GM23338 (cell line): ENCODE measurements around the gene NMS. TPM values are rescaled to one million over a fixed set of nuclear protein-coding genes. Genes with fewer than 3 reads are reported as not detected.

Experiments used
- ATAC-seq: fragments of 200-7000 bp; cut with Tn5 transposase; 3 replicates; pipeline ENCODE4 v1.9.1; 2020
- DNase-seq: peaks from one replicate; pipeline ENCODE4 v3.0.0-alpha.2; 2015; ENCODE audit warnings: low spot score
- H2AFZ ChIP-seq: fragments of 200-600 bp; sonication (generic); 2 replicates; pipeline ENCODE4 v1.8.0; 2016; ENCODE audit warnings: antibody characterized with exemption, mild to moderate bottlenecking, moderate library complexity
- H3F3A ChIP-seq: fragments of 200-600 bp; sonication (generic); replicated peaks from 2 replicates; pipeline ENCODE4 v1.8.0; 2017; ENCODE audit warnings: antibody characterized with exemption, mixed run types, low read depth
- H3K27ac ChIP-seq: fragments of 200-600 bp; sonication (generic); 2 replicates; pipeline ENCODE4 v1.6.1; 2016; ENCODE audit warnings: low read depth
- H3K27me3 ChIP-seq: fragments of 200-600 bp; sonication (generic); 2 replicates; pipeline ENCODE4 v1.8.0; 2016; ENCODE audit warnings: mild to moderate bottlenecking, mixed run types, moderate library complexity; ENCODE audit not compliant: insufficient read depth
- H3K36me3 ChIP-seq: fragments of 200-600 bp; sonication (generic); 2 replicates; pipeline ENCODE4 v1.8.0; 2016; ENCODE audit warnings: mild to moderate bottlenecking; ENCODE audit not compliant: insufficient read depth
- H3K4me1 ChIP-seq: fragments of 200-600 bp; sonication (generic); 2 replicates; pipeline ENCODE4 v1.8.0; 2016; ENCODE audit warnings: mild to moderate bottlenecking, moderate library complexity; ENCODE audit not compliant: insufficient read depth
- H3K4me2 ChIP-seq: fragments of 200-600 bp; sonication (generic); 2 replicates; pipeline ENCODE4 v1.7.1; 2017; ENCODE audit warnings: mixed run types
- H3K4me3 ChIP-seq: fragments of 200-600 bp; sonication (generic); 2 replicates; pipeline ENCODE4 v1.6.1; 2016; ENCODE audit warnings: mixed run types
- H3K79me2 ChIP-seq: fragments of 200-600 bp; sonication (generic); replicated peaks from 2 replicates; pipeline ENCODE4 v1.8.0; 2017; ENCODE audit warnings: mild to moderate bottlenecking; ENCODE audit not compliant: insufficient read depth
- H3K9me2 ChIP-seq: fragments of 200-600 bp; sonication (generic); 2 replicates; pipeline ENCODE4 v1.8.0; 2017; ENCODE audit not compliant: insufficient read depth
- H4K20me1 ChIP-seq: fragments of 200-600 bp; sonication (generic); replicated peaks from 2 replicates; pipeline ENCODE4 v1.8.0; 2017; ENCODE audit warnings: mild to moderate bottlenecking; ENCODE audit not compliant: insufficient read depth
- H3K27ac Mint-ChIP-seq: 2 replicates; pipeline ENCODE4 v1.8.0; 2020; ENCODE audit warnings: inconsistent platforms, mild to moderate bottlenecking, moderate library complexity, mixed read lengths
- H3K27me3 Mint-ChIP-seq: 3 replicates; pipeline ENCODE4 v1.8.0; 2022; ENCODE audit warnings: low read depth, mild to moderate bottlenecking, moderate library complexity, mixed read lengths, inconsistent platforms; ENCODE audit not compliant: insufficient read depth, poor library complexity
- H3K36me3 Mint-ChIP-seq: 3 replicates; pipeline ENCODE4 v1.8.0; 2021; ENCODE audit warnings: low read depth, mild to moderate bottlenecking, inconsistent platforms, moderate library complexity, mixed read lengths
- H3K4me1 Mint-ChIP-seq: 3 replicates; pipeline ENCODE4 v1.8.0; 2020; ENCODE audit warnings: mild to moderate bottlenecking, inconsistent platforms, mixed read lengths
- H3K4me3 Mint-ChIP-seq: 3 replicates; pipeline ENCODE4 v1.8.0; 2021; ENCODE audit warnings: moderate library complexity, mild to moderate bottlenecking, inconsistent platforms, mixed read lengths
- H3K9me3 Mint-ChIP-seq: 3 replicates; pipeline ENCODE4 v1.8.0; 2020; ENCODE audit warnings: moderate library complexity, mild to moderate bottlenecking, inconsistent platforms, mixed read lengths
- CREB1 ChIP-seq: fragments of 250-450 bp; sonication (Bioruptor Pico); IDR thresholded peaks from 2 replicates; pipeline ENCODE4 v1.5.0; 2020; ENCODE audit warnings: low read depth, mild to moderate bottlenecking, moderate library complexity
- CTCF ChIP-seq, 2 experiments: fragments of 200-600 bp in 1 of 2; sonication (generic) in 1 of 2; conservative IDR thresholded peaks; 2 replicates each; pipeline versions ENCODE4 v1.5.1 to v1.6.1; 2016 to 2017; ENCODE audit warnings: antibody characterized with exemption in 2 of 2, low read depth in 2 of 2, mild to moderate bottlenecking in 2 of 2, moderate library complexity in 1 of 2
- EZH2 ChIP-seq: fragments of 200-600 bp; sonication (generic); IDR thresholded peaks from one replicate; pipeline ENCODE4 v1.8.0; 2017; ENCODE audit warnings: antibody characterized with exemption, mild to moderate bottlenecking, low read depth; ENCODE audit not compliant: unreplicated experiment
- EZH2phosphoT487 ChIP-seq: fragments of 200-600 bp; sonication (generic); IDR thresholded peaks from one replicate; pipeline ENCODE4 v1.8.1; 2018; ENCODE audit warnings: antibody characterized with exemption; ENCODE audit not compliant: unreplicated experiment
- JUNB ChIP-seq: IDR thresholded peaks from one replicate; pipeline ENCODE4 v1.6.1; 2016; ENCODE audit warnings: antibody characterized with exemption; ENCODE audit not compliant: unreplicated experiment
- NANOG ChIP-seq: IDR thresholded peaks from 2 replicates; pipeline ENCODE4 v1.6.1; 2016; ENCODE audit warnings: antibody characterized with exemption, borderline replicate concordance
- POLR2AphosphoS5 ChIP-seq: IDR thresholded peaks from 2 replicates; pipeline ENCODE4 v1.6.1; 2016; ENCODE audit warnings: antibody characterized with exemption, low read depth
- REST ChIP-seq: IDR thresholded peaks from one replicate; pipeline ENCODE4 v1.6.1; 2018; ENCODE audit warnings: antibody characterized with exemption; ENCODE audit not compliant: unreplicated experiment
- STAT1 ChIP-seq: IDR thresholded peaks from one replicate; pipeline ENCODE4 v1.6.1; 2016; ENCODE audit warnings: antibody characterized with exemption; ENCODE audit not compliant: unreplicated experiment
- ZNF114 ChIP-seq: fragments of 250-450 bp; sonication (Bioruptor Pico); IDR thresholded peaks from 2 replicates; pipeline ENCODE4 v1.5.0; 2020; ENCODE audit warnings: mild to moderate bottlenecking, moderate library complexity
- ZNF331 ChIP-seq: fragments of 250-450 bp; sonication (Bioruptor Pico); IDR thresholded peaks from 2 replicates; pipeline ENCODE4 v1.5.0; 2020; ENCODE audit warnings: low read depth, mild to moderate bottlenecking, moderate library complexity
- polyA plus RNA-seq: library from polyadenylated mRNA; unstranded; fragments of >200 nt; fragmentation: Nextera tagmentation; extraction: Ambion mirVana; gene quantifications from 2 replicates; pipeline ENCODE4 v1.2.1, GENCODE V29; 2016
- total RNA-seq: library from RNA; depleted of rRNA; stranded (reverse); fragments of >200 nt; shearing (Covaris generic); gene quantifications from 2 replicates; pipeline ENCODE4 v1.2.3, GENCODE V29; 2014
- TF ChIP-seq, protein P1 (sequence below): IDR thresholded peaks from 2 replicates; pipeline ENCODE4 v1.6.1; 2016; ENCODE audit warnings: antibody characterized with exemption
- TF ChIP-seq, protein P2 (sequence below): fragments of 250-450 bp; sonication (Bioruptor Pico); IDR thresholded peaks from 2 replicates; pipeline ENCODE4 v1.5.0; 2020; ENCODE audit warnings: mild to moderate bottlenecking, moderate library complexity

Gene NMS
- total and polyA plus RNA-seq, 2 experiments from 2014 or later, result not detected

DNA sequence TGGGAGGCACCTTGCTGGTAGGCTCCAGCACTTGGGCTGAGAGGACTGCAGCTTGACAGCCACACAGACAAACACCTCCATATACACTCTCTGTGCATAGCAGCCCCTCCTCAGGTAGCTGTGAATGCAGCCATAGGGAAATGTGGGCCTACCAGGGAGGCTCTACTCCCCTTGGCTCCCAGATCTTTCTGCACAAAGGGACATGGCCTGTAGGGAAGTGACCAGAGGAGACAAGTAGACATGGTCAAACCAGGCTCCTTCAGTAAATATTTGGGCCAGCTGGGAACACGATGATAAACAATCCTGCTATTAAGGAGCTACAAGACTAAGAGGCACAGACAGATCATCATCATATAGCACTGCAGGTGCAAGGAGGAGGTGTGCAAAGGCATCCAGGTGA lies 56.6 kb downstream of the NMS start:
- no peak for DNase-seq
- H3K9me3 Mint-ChIP-seq, result 0 out of 3 replicates have a peak, but pooled peaks cover 3% of the 10 kb centered on the region
- H3K4me1 Mint-ChIP-seq, result no peaks in the 10 kb centered on the region
- no peaks in the 10 kb centered on the region for H3K79me2 ChIP-seq
- H3F3A ChIP-seq, result no peaks in the 10 kb centered on the region
- TF ChIP-seq ZNF331 (CRISPR knock-in tag), result no peak
- TF ChIP-seq JUNB, result no peak
- TF ChIP-seq NANOG, result no peak
- TF ChIP-seq EZH2, result no peak
- TF ChIP-seq REST, result no peak
- TF ChIP-seq, protein P1, sequence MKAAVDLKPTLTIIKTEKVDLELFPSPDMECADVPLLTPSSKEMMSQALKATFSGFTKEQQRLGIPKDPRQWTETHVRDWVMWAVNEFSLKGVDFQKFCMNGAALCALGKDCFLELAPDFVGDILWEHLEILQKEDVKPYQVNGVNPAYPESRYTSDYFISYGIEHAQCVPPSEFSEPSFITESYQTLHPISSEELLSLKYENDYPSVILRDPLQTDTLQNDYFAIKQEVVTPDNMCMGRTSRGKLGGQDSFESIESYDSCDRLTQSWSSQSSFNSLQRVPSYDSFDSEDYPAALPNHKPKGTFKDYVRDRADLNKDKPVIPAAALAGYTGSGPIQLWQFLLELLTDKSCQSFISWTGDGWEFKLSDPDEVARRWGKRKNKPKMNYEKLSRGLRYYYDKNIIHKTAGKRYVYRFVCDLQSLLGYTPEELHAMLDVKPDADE, result no peak
- no peak for TF ChIP-seq CTCF (conservative IDR thresholded peaks at IDR 0.05; ENCODE audit: low read depth in 2 of 2)
- no peak for TF ChIP-seq POLR2AphosphoS5
- TF ChIP-seq, protein P2, sequence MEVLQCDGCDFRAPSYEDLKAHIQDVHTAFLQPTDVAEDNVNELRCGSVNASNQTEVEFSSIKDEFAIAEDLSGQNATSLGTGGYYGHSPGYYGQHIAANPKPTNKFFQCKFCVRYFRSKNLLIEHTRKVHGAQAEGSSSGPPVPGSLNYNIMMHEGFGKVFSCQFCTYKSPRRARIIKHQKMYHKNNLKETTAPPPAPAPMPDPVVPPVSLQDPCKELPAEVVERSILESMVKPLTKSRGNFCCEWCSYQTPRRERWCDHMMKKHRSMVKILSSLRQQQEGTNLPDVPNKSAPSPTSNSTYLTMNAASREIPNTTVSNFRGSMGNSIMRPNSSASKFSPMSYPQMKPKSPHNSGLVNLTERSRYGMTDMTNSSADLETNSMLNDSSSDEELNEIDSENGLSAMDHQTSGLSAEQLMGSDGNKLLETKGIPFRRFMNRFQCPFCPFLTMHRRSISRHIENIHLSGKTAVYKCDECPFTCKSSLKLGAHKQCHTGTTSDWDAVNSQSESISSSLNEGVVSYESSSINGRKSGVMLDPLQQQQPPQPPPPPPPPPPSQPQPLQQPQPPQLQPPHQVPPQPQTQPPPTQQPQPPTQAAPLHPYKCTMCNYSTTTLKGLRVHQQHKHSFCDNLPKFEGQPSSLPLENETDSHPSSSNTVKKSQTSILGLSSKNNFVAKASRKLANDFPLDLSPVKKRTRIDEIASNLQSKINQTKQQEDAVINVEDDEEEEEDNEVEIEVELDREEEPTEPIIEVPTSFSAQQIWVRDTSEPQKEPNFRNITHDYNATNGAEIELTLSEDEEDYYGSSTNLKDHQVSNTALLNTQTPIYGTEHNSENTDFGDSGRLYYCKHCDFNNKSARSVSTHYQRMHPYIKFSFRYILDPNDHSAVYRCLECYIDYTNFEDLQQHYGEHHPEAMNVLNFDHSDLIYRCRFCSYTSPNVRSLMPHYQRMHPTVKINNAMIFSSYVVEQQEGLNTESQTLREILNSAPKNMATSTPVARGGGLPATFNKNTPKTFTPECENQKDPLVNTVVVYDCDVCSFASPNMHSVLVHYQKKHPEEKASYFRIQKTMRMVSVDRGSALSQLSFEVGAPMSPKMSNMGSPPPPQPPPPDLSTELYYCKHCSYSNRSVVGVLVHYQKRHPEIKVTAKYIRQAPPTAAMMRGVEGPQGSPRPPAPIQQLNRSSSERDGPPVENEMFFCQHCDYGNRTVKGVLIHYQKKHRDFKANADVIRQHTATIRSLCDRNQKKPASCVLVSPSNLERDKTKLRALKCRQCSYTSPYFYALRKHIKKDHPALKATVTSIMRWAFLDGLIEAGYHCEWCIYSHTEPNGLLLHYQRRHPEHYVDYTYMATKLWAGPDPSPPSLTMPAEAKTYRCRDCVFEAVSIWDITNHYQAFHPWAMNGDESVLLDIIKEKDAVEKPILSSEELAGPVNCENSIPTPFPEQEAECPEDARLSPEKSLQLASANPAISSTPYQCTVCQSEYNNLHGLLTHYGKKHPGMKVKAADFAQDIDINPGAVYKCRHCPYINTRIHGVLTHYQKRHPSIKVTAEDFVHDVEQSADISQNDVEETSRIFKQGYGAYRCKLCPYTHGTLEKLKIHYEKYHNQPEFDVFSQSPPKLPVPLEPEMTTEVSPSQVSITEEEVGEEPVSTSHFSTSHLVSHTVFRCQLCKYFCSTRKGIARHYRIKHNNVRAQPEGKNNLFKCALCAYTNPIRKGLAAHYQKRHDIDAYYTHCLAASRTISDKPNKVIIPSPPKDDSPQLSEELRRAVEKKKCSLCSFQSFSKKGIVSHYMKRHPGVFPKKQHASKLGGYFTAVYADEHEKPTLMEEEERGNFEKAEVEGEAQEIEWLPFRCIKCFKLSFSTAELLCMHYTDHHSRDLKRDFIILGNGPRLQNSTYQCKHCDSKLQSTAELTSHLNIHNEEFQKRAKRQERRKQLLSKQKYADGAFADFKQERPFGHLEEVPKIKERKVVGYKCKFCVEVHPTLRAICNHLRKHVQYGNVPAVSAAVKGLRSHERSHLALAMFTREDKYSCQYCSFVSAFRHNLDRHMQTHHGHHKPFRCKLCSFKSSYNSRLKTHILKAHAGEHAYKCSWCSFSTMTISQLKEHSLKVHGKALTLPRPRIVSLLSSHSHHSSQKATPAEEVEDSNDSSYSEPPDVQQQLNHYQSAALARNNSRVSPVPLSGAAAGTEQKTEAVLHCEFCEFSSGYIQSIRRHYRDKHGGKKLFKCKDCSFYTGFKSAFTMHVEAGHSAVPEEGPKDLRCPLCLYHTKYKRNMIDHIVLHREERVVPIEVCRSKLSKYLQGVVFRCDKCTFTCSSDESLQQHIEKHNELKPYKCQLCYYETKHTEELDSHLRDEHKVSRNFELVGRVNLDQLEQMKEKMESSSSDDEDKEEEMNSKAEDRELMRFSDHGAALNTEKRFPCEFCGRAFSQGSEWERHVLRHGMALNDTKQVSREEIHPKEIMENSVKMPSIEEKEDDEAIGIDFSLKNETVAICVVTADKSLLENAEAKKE, result no peak
- no peak for TF ChIP-seq CREB1
- TF ChIP-seq EZH2phosphoT487, result no peak
- no peak for TF ChIP-seq ZNF114 (CRISPR knock-in tag)
- TF ChIP-seq STAT1, result no peak
- no peak overlapping the region for H3K27ac ChIP-seq
- H3K36me3 ChIP-seq, result no peaks in the 10 kb centered on the region
- no peak overlapping the region for H3K27ac Mint-ChIP-seq
- no peaks in the 10 kb centered on the region for H4K20me1 ChIP-seq
- H3K27me3 Mint-ChIP-seq, result peaks cover 4% of the 10 kb centered on the region
- H3K4me3 Mint-ChIP-seq, result no peak overlapping the region
- H3K4me2 ChIP-seq, result no peak overlapping the region
- H3K9me2 ChIP-seq, result peaks cover 3% of the 10 kb centered on the region
- H3K36me3 Mint-ChIP-seq, result no peaks in the 10 kb centered on the region
- H3K27me3 ChIP-seq, result no peaks in the 10 kb centered on the region
- ATAC-seq, result no peak
- H2AFZ ChIP-seq, result no peak overlapping the region
- H3K4me1 ChIP-seq, result 0 out of 2 replicates have a peak, but pooled peaks cover 6% of the 10 kb centered on the region
- no peak overlapping the region for H3K4me3 ChIP-seq
